IMR-90 (cell line): ENCODE results near the gene IGF2BP1. TPM values are rescaled to one million over a fixed set of nuclear protein-coding genes. Genes with fewer than 3 reads are reported as not detected.

Experiments used
- ATAC-seq: fragments of 200-7000 bp; cut with Tn5 transposase; 2 replicates; pipeline ENCODE4 v1.9.1; 2020; ENCODE audit warnings: low read depth, mild to moderate bottlenecking, moderate library complexity
- BruUV-seq: library from RNA; stranded (reverse); fragments of 400-500 nt; replicated peaks from 2 replicates; lab custom pipeline; 2021; lab: Mats Ljungman, UMichigan
- CTCF ChIA-PET: fragments of 300-600 bp; formaldehyde crosslinking; extraction: SDS; loops from one replicate; lab custom pipeline; 2021; ENCODE audit warnings: antibody characterized with exemption; lab: Yijun Ruan, JAX
- POLR2A ChIA-PET: fragments of 300-600 bp; sonication (Branson Sonifier 250); formaldehyde crosslinking; loops from one replicate; lab custom pipeline; 2022; ENCODE audit warnings: antibody characterized with exemption; ENCODE audit not compliant: unreplicated experiment; lab: Charles Lee
- DNase-seq: peaks from one replicate; pipeline ENCODE4 v3.0.0; 2013
- H2AFZ ChIP-seq: replicated peaks from 2 replicates; pipeline ENCODE3; 2013; ENCODE audit warnings: low read length, mild to moderate bottlenecking; ENCODE audit not compliant: poor library complexity
- H2AK5ac ChIP-seq: 2 replicates; pipeline ENCODE4 v1.6.1; 2013; ENCODE audit warnings: low read depth, low read length, inconsistent platforms
- H2AK9ac ChIP-seq: replicated peaks from 2 replicates; pipeline ENCODE3; 2013; ENCODE audit warnings: mild to moderate bottlenecking, low read depth, low read length, moderate library complexity; ENCODE audit not compliant: poor library complexity
- H2BK120ac ChIP-seq: 2 replicates; pipeline ENCODE4 v1.6.1; 2013; ENCODE audit warnings: low read depth, low read length, inconsistent platforms
- H2BK15ac ChIP-seq: 3 replicates; pipeline ENCODE4 v1.6.1; 2013; ENCODE audit warnings: low read depth, low read length, inconsistent platforms
- H2BK20ac ChIP-seq: 2 replicates; pipeline ENCODE4 v1.6.1; 2013; ENCODE audit warnings: low read depth, mild to moderate bottlenecking, inconsistent platforms, low read length, moderate library complexity
- H2BK5ac ChIP-seq: 2 replicates; pipeline ENCODE4 v1.6.1; 2013; ENCODE audit warnings: mild to moderate bottlenecking, low read depth, low read length, inconsistent platforms; ENCODE audit not compliant: poor library complexity, severe bottlenecking
- H3K14ac ChIP-seq: replicated peaks from 2 replicates; pipeline ENCODE4 v1.6.1; 2013; ENCODE audit warnings: low read depth, low read length, inconsistent platforms
- H3K18ac ChIP-seq: 2 replicates; pipeline ENCODE4 v1.6.1; 2013; ENCODE audit warnings: low read depth, low read length, control low read depth
- H3K23ac ChIP-seq: 2 replicates; pipeline ENCODE4 v1.6.1; 2013; ENCODE audit warnings: low read depth, low read length, inconsistent platforms
- H3K27ac ChIP-seq: 2 replicates; pipeline ENCODE4 v1.5.1; 2013; ENCODE audit warnings: mild to moderate bottlenecking, control low read depth, low read length; ENCODE audit not compliant: insufficient read depth
- H3K27me3 ChIP-seq: 2 replicates; pipeline ENCODE4 v1.6.1; 2013; ENCODE audit warnings: low read length; ENCODE audit not compliant: control insufficient read depth, insufficient read depth
- H3K36me3 ChIP-seq: 2 replicates; pipeline ENCODE4 v1.6.1; 2013; ENCODE audit warnings: low read length, mixed read lengths; ENCODE audit not compliant: control insufficient read depth, insufficient read depth
- H3K4ac ChIP-seq: 2 replicates; pipeline ENCODE4 v1.6.1; 2013; ENCODE audit warnings: low read depth, low read length, inconsistent platforms
- H3K4me1 ChIP-seq: 2 replicates; pipeline ENCODE4 v1.6.1; 2013; ENCODE audit warnings: low read length, mixed read lengths; ENCODE audit not compliant: control insufficient read depth, insufficient read depth
- H3K4me2 ChIP-seq: 2 replicates; pipeline ENCODE4 v1.6.1; 2013; ENCODE audit warnings: low read depth, mild to moderate bottlenecking, control low read depth, low read length, moderate library complexity
- H3K4me3 ChIP-seq: 2 replicates; pipeline ENCODE4 v1.5.1; 2013; ENCODE audit warnings: low read depth, mild to moderate bottlenecking, control low read depth, low read length, moderate library complexity; ENCODE audit not compliant: insufficient read depth
- H3K56ac ChIP-seq: 2 replicates; pipeline ENCODE4 v1.6.1; 2013; ENCODE audit warnings: low read length, inconsistent platforms; ENCODE audit not compliant: insufficient read depth; ENCODE audit errors: extremely low read depth
- H3K79me1 ChIP-seq, 2 experiments: 2 replicates each; pipeline ENCODE4 v1.6.1; 2013; ENCODE audit warnings: low read length in 2 of 2, inconsistent platforms in 1 of 2, low read depth in 1 of 2
- H3K9ac ChIP-seq: 2 replicates; pipeline ENCODE4 v1.6.1; 2013; ENCODE audit warnings: low read depth, low read length, control low read depth
- H3K9me1 ChIP-seq: 2 replicates; pipeline ENCODE4 v1.6.1; 2013; ENCODE audit warnings: low read length, inconsistent platforms; ENCODE audit not compliant: insufficient read depth
- H3K9me3 ChIP-seq: 2 replicates; pipeline ENCODE4 v1.6.1; 2013; ENCODE audit warnings: low read length; ENCODE audit not compliant: control insufficient read depth, insufficient read depth
- H4K20me1 ChIP-seq: 2 replicates; pipeline ENCODE4 v1.6.1; 2013; ENCODE audit warnings: low read length, inconsistent platforms; ENCODE audit not compliant: insufficient read depth
- H4K5ac ChIP-seq: 2 replicates; pipeline ENCODE4 v1.6.1; 2013; ENCODE audit warnings: mild to moderate bottlenecking, low read depth, low read length, control low read depth
- H4K8ac ChIP-seq, 2 experiments: 2 replicates each; pipeline ENCODE4 v1.6.1; 2013; ENCODE audit warnings: low read depth in 2 of 2, low read length in 2 of 2, control low read depth in 1 of 2, inconsistent platforms in 1 of 2
- H4K91ac ChIP-seq: 2 replicates; pipeline ENCODE4 v1.6.1; 2013; ENCODE audit warnings: low read depth, low read length, inconsistent platforms; ENCODE audit not compliant: insufficient read depth
- FOS ChIP-seq: fragments of 150-350 bp; IDR thresholded peaks from 2 replicates; pipeline ENCODE4 v1.6.1; 2016; ENCODE audit warnings: low read depth, low read length
- MAFK ChIP-seq: IDR thresholded peaks from 2 replicates; pipeline ENCODE4 v1.6.1; 2012; ENCODE audit warnings: low read depth, low read length, improper control_type of control experiment
- POLR2A ChIP-seq: IDR thresholded peaks from 2 replicates; pipeline ENCODE4 v1.6.1; 2012; ENCODE audit warnings: mild to moderate bottlenecking, low read depth, low read length
- RAD21 ChIP-seq: IDR thresholded peaks from 2 replicates; pipeline ENCODE4 v1.6.1; 2012; ENCODE audit warnings: low read length, improper control_type of control experiment
- RFX5 ChIP-seq: IDR thresholded peaks from 2 replicates; pipeline ENCODE4 v1.8.0; 2012; ENCODE audit warnings: low read depth, mild to moderate bottlenecking, low read length, moderate library complexity
- SMC3 ChIP-seq: fragments of 150-350 bp; IDR thresholded peaks from 2 replicates; pipeline ENCODE4 v1.6.1; 2016; ENCODE audit warnings: low read depth, mild to moderate bottlenecking, antibody characterized with exemption, low read length, moderate library complexity
- WGBS, 2 experiments: methylation state at CpG; one replicate each; pipeline versions ENCODE4 v1.1.5 to v1.1.7; 2013; ENCODE audit warnings: missing lambda C conversion rate in 2 of 2; ENCODE audit not compliant: insufficient read length in 1 of 2; ENCODE audit errors: extremely low coverage in 2 of 2; 5-methylcytosine and 5-hydroxymethylcytosine counted together
- dilution Hi-C: fragments of 300-500 bp; cut with HindIII; formaldehyde crosslinking; loops from one replicate; pipeline ENCODE4 v1.14.3; 2018; ENCODE audit warnings: low sequenced_read_pairs; ENCODE audit not compliant: unreplicated experiment
- in situ Hi-C: fragments of 300-500 bp; cut with MboI; formaldehyde crosslinking; loops from 3 replicates; pipeline ENCODE4 v1.14.3; 2019; ENCODE audit warnings: low sequenced_read_pairs, inconsistent platforms, mixed read lengths
- intact Hi-C: fragments of 100-400 bp; cut with micrococcal nuclease; formaldehyde crosslinking; loops from 2 replicates; pipeline ENCODE4 v1.10.0; 2022
- polyA plus RNA-seq, 3 experiments: library from polyadenylated mRNA; depleted of rRNA; stranded (reverse); fragments of >200 nt; gene quantifications; 2 replicates each; pipeline ENCODE4 v1.2.3, GENCODE V29; 2012; ENCODE audit warnings: low replicate concordance in 1 of 3
- total RNA-seq: library from RNA; depleted of rRNA; stranded (reverse); fragments of >200 nt; gene quantifications from 2 replicates; pipeline ENCODE4 v1.2.3, GENCODE V29; 2012
- TF ChIP-seq, protein P1 (sequence below): fragments of 150-350 bp; IDR thresholded peaks from 2 replicates; pipeline ENCODE4 v1.6.1; 2016; ENCODE audit warnings: low read depth, mild to moderate bottlenecking, low read length, moderate library complexity, borderline replicate concordance
- TF ChIP-seq, protein P2 (sequence below): conservative IDR thresholded peaks from 2 replicates; pipeline ENCODE4 v1.5.1; 2012; ENCODE audit warnings: mild to moderate bottlenecking, low read depth, low read length, improper control_type of control experiment

The IGF2BP1 gene
- total and polyA plus RNA-seq, 2 of the 4 experiments (the other 2 are of a cell fraction): 10.2 to 13.1 TPM

DNA sequence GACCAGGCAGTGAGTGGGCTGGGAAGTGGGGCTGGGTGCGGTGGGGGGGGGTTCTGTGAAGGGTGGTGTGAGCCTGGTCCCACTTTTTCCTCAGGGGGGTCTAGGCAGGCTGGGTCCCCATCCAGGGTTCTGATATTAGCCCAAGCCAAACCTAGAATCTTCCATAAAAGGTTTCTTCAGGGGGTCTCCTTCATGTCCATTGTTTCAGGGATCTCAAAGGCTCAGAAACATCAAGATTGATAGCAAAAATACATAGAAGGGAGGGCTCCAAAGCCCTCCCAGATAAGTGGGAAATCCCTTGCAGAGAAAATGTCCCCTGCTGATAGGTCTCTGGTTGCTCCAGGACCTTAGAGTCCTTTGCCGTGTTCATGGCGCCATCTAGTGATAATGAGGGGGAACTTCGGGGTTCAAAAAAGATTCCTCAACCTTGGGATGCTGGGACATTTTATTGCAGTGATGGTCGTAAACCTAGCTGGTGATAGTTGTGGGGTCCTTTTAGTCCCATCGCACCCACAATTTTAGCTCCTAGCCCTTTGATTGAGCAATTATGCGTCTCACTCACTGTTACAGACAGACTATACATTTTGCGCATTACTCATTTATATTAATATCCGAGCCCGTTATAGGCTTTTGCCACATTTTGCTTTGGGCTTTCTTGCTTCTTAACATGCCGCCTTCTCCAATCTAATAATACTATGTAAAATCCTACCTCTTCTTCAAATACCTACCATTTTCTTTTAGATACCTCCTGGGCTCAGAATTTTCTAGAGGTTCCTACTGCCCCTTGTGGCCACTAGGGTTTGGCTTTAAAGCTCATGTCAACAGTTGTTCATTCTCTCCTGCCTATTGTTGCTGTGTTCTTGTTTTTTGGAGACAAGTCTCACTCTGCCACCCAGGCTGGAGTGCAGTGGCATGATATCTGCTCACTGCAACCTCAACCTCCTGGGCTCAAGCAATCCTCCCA, 35.1 kb downstream of the IGF2BP1 start:
- no TSS peak for BruUV-seq
- intact Hi-C loops: loop anchor here (1.0 to 10.0 kb wide), 9 partner anchors 29 to 307 kb away; partner anchors contain the start of genes HOXB13, PRAC1, PRAC2 and SNF8
- H3K4me1 ChIP-seq: no peaks in the 10 kb centered on the region
- H2BK15ac ChIP-seq: no peak overlapping the region
- no peak overlapping the region for H4K5ac ChIP-seq
- in situ Hi-C loops: loop anchor here (5.0 to 10.0 kb wide), 3 partner anchors 95 to 307 kb away; partner anchors contain the start of genes HOXB13, PRAC1 and PRAC2
- no peak overlapping the region for H4K8ac ChIP-seq
- H3K36me3 ChIP-seq: peaks cover 24% of the 10 kb centered on the region
- H4K20me1 ChIP-seq: peaks cover 12% of the 10 kb centered on the region; the same call in 1 of the 2 replicates
- H4K91ac ChIP-seq: no peak overlapping the region
- ChIA-PET POLR2A (interaction anchor here (1.0 kb wide), 1 partner anchor 88 kb away, joined by 3 read pairs; the partner anchor contains the start of gene SNF8), CTCF (interaction anchor here (0.6 to 2.3 kb wide), 20 partner anchors 8 to 260 kb away, joined by 3 to 16 read pairs (median 4); no protein-coding TSS in a partner anchor)
- 67% methylated on average over 7 of the region's 11 CpGs; no CpG with 5 or more reads in 1 of the 2 experiments for WGBS, 2 experiments
- H2AFZ ChIP-seq: no peak overlapping the region
- H3K9me3 ChIP-seq: no peaks in the 10 kb centered on the region
- no peak overlapping the region for H3K4ac ChIP-seq
- H3K23ac ChIP-seq: no peak overlapping the region
- dilution Hi-C loops: loop anchor here (25.0 kb wide), 1 partner anchor 120 kb away; the partner anchor contains the start of gene UBE2Z
- no peak overlapping the region for H3K56ac ChIP-seq
- no peak overlapping the region for H3K4me3 ChIP-seq
- DNase-seq (peak; percentile 81), ATAC-seq (peak; percentile 87)
- no peak overlapping the region for H3K14ac ChIP-seq
- no peaks in the 10 kb centered on the region for H3K27me3 ChIP-seq
- H3K9ac ChIP-seq: no peak overlapping the region
- H3K18ac ChIP-seq: no peak overlapping the region
- no peak overlapping the region for H2BK20ac ChIP-seq
- H3K79me1 ChIP-seq: peaks cover 21 to 40% of the 10 kb centered on the region in 2 experiments
- H2BK5ac ChIP-seq: no peak overlapping the region
- H3K9me1 ChIP-seq: no peaks in the 10 kb centered on the region
- H2AK9ac ChIP-seq: no peak overlapping the region
- no peak overlapping the region for H3K27ac ChIP-seq
- no peak overlapping the region for H2BK120ac ChIP-seq
- no peak overlapping the region for H3K4me2 ChIP-seq
- TF ChIP-seq RFX5 (no peak), RAD21 (peak; percentile 99), FOS (no peak), MAFK (no peak), POLR2A (no peak), SMC3 (peak; percentile 95)
- TF ChIP-seq, protein P1, sequence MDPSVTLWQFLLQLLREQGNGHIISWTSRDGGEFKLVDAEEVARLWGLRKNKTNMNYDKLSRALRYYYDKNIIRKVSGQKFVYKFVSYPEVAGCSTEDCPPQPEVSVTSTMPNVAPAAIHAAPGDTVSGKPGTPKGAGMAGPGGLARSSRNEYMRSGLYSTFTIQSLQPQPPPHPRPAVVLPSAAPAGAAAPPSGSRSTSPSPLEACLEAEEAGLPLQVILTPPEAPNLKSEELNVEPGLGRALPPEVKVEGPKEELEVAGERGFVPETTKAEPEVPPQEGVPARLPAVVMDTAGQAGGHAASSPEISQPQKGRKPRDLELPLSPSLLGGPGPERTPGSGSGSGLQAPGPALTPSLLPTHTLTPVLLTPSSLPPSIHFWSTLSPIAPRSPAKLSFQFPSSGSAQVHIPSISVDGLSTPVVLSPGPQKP: no peak
- TF ChIP-seq, protein P2, sequence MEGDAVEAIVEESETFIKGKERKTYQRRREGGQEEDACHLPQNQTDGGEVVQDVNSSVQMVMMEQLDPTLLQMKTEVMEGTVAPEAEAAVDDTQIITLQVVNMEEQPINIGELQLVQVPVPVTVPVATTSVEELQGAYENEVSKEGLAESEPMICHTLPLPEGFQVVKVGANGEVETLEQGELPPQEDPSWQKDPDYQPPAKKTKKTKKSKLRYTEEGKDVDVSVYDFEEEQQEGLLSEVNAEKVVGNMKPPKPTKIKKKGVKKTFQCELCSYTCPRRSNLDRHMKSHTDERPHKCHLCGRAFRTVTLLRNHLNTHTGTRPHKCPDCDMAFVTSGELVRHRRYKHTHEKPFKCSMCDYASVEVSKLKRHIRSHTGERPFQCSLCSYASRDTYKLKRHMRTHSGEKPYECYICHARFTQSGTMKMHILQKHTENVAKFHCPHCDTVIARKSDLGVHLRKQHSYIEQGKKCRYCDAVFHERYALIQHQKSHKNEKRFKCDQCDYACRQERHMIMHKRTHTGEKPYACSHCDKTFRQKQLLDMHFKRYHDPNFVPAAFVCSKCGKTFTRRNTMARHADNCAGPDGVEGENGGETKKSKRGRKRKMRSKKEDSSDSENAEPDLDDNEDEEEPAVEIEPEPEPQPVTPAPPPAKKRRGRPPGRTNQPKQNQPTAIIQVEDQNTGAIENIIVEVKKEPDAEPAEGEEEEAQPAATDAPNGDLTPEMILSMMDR: peak; percentile 97
- H2AK5ac ChIP-seq: no peak overlapping the region
